Measurements from ENCODE around the gene SLC15A3.

GRCh38 chr11:60959431-60959830 lies 7.5 kb upstream of the SLC15A3 start:
- no peak for TF ChIP-seq POLR2AphosphoS5 (IDR thresholded peaks at IDR 0.05)
- TF ChIP-seq, protein P1, sequence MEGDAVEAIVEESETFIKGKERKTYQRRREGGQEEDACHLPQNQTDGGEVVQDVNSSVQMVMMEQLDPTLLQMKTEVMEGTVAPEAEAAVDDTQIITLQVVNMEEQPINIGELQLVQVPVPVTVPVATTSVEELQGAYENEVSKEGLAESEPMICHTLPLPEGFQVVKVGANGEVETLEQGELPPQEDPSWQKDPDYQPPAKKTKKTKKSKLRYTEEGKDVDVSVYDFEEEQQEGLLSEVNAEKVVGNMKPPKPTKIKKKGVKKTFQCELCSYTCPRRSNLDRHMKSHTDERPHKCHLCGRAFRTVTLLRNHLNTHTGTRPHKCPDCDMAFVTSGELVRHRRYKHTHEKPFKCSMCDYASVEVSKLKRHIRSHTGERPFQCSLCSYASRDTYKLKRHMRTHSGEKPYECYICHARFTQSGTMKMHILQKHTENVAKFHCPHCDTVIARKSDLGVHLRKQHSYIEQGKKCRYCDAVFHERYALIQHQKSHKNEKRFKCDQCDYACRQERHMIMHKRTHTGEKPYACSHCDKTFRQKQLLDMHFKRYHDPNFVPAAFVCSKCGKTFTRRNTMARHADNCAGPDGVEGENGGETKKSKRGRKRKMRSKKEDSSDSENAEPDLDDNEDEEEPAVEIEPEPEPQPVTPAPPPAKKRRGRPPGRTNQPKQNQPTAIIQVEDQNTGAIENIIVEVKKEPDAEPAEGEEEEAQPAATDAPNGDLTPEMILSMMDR (IDR thresholded peaks at IDR 0.05 in 8 of 11, conservative IDR thresholded peaks at IDR 0.05 in 3 of 11) = no peak
